ENCODE data around the gene CNN2.

The CNN2 gene

GRCh38 chr19:998064-998463 lies 28.3 kb upstream of the CNN2 start:
- H3K9ac ChIP-seq (ENCODE audit: low read length): no peak overlapping the region
- no peaks in the 10 kb centered on the region for H3K9me3 ChIP-seq (ENCODE audit: low read length)
- no peak overlapping the region for H3K4me3 ChIP-seq (ENCODE audit: low read depth in 1 of 2, low read length in 2 of 2)
- H3K27me3 ChIP-seq (ENCODE audit: control insufficient read depth in 1 of 2, insufficient read depth in 2 of 2, low read length in 2 of 2): peaks cover 32 to 84% of the 10 kb centered on the region in 2 donors
- peaks cover 10% of the 10 kb centered on the region for H3K36me3 ChIP-seq (ENCODE audit: insufficient read depth, low read length)
- H3K4me1 ChIP-seq (ENCODE audit: insufficient read depth, low read length): peaks cover 5% of the 10 kb centered on the region
- no peak overlapping the region for H3K27ac ChIP-seq (ENCODE audit: low read depth, low read length)

- Histone ChIP-seq H3K9me3 (ENCODE audit: low read length) (no peaks in the 10 kb centered on the region), H3K27me3 (ENCODE audit: control insufficient read depth in 1 of 2, insufficient read depth in 2 of 2, low read length in 2 of 2) (peaks cover 32 to 86% of the 10 kb centered on the region in 2 donors), H3K9ac (ENCODE audit: low read length) (no peak overlapping the region), H3K27ac (ENCODE audit: low read depth, low read length) (no peak overlapping the region), H3K36me3 (ENCODE audit: insufficient read depth, low read length) (no peaks in the 10 kb centered on the region), H3K4me1 (ENCODE audit: insufficient read depth, low read length) (peaks cover 5% of the 10 kb centered on the region), H3K4me3 (ENCODE audit: low read depth in 1 of 2, low read length in 2 of 2) (no peak overlapping the region)
These were observed 27.1 kb upstream of the CNN2 start for GRCh38 chr19:999379-999719.

- no peaks in the 10 kb centered on the region for H3K9me3 ChIP-seq (ENCODE audit: low read length)
- peaks cover 32 to 78% of the 10 kb centered on the region in 2 donors for H3K27me3 ChIP-seq (ENCODE audit: control insufficient read depth in 1 of 2, insufficient read depth in 2 of 2, low read length in 2 of 2)
- H3K9ac ChIP-seq (ENCODE audit: low read length): no peak within 1 kb of the TSS
- H3K4me3 ChIP-seq (ENCODE audit: low read depth in 1 of 2, low read length in 2 of 2): no peak within 1 kb of the TSS
- H3K27ac ChIP-seq (ENCODE audit: low read depth, low read length): no peak within 1 kb of the TSS
- H3K36me3 ChIP-seq (ENCODE audit: insufficient read depth, low read length): no peaks in the 10 kb centered on the region
- H3K4me1 ChIP-seq (ENCODE audit: insufficient read depth, low read length): peaks cover 5% of the 10 kb centered on the region
These were observed 26.3 kb upstream of the CNN2 start, which contains the start of gene GRIN3B for GRCh38 chr19:1000095-1000494. Gene GRIN3B, plus strand, starts transcription at chr19:1000419. Its CDS starts 19 bp downstream, at chr19:1000438.

GRCh38 chr19:1000591-1001537 lies 25.5 kb upstream of the CNN2 start:
- Histone ChIP-seq H3K4me1 (ENCODE audit: insufficient read depth, low read length) (peaks cover 5% of the 10 kb centered on the region), H3K27ac (ENCODE audit: low read depth, low read length) (no peak overlapping the region), H3K9ac (ENCODE audit: low read length) (no peak overlapping the region), H3K27me3 (ENCODE audit: control insufficient read depth in 1 of 2, insufficient read depth in 2 of 2, low read length in 2 of 2) (peaks cover 27 to 71% of the 10 kb centered on the region in 2 donors), H3K9me3 (ENCODE audit: low read length) (no peaks in the 10 kb centered on the region), H3K36me3 (ENCODE audit: insufficient read depth, low read length) (no peaks in the 10 kb centered on the region), H3K4me3 (ENCODE audit: low read depth in 1 of 2, low read length in 2 of 2) (no peak overlapping the region)

- Histone ChIP-seq H3K4me3 (ENCODE audit: low read depth in 1 of 2, low read length in 2 of 2) (no peak overlapping the region), H3K27me3 (ENCODE audit: control insufficient read depth in 1 of 2, insufficient read depth in 2 of 2, low read length in 2 of 2) (peaks cover 24 to 63% of the 10 kb centered on the region in 2 donors), H3K27ac (ENCODE audit: low read depth, low read length) (no peak overlapping the region), H3K36me3 (ENCODE audit: insufficient read depth, low read length) (no peaks in the 10 kb centered on the region), H3K9me3 (ENCODE audit: low read length) (no peaks in the 10 kb centered on the region), H3K4me1 (ENCODE audit: insufficient read depth, low read length) (peaks cover 5% of the 10 kb centered on the region), H3K9ac (ENCODE audit: low read length) (no peak overlapping the region)
These were observed 24.8 kb upstream of the CNN2 start for GRCh38 chr19:1001538-1002166.

GRCh38 chr19:1002600-1002999 lies 23.8 kb upstream of the CNN2 start:
- peaks cover 24 to 53% of the 10 kb centered on the region in 2 donors for H3K27me3 ChIP-seq (ENCODE audit: control insufficient read depth in 1 of 2, insufficient read depth in 2 of 2, low read length in 2 of 2)
- no peak overlapping the region for H3K9ac ChIP-seq (ENCODE audit: low read length)
- H3K4me1 ChIP-seq (ENCODE audit: insufficient read depth, low read length): peaks cover 5% of the 10 kb centered on the region
- H3K4me3 ChIP-seq (ENCODE audit: low read depth in 1 of 2, low read length in 2 of 2): no peak overlapping the region
- no peaks in the 10 kb centered on the region for H3K9me3 ChIP-seq (ENCODE audit: low read length)
- H3K36me3 ChIP-seq (ENCODE audit: insufficient read depth, low read length): no peaks in the 10 kb centered on the region
- no peak overlapping the region for H3K27ac ChIP-seq (ENCODE audit: low read depth, low read length)

- Histone ChIP-seq H3K27me3 (ENCODE audit: control insufficient read depth in 1 of 2, insufficient read depth in 2 of 2, low read length in 2 of 2) (peaks cover 20 to 47% of the 10 kb centered on the region in 2 donors), H3K4me1 (ENCODE audit: insufficient read depth, low read length) (peaks cover 5% of the 10 kb centered on the region), H3K4me3 (ENCODE audit: low read depth in 1 of 2, low read length in 2 of 2) (no peak overlapping the region)
These were observed 23.1 kb upstream of the CNN2 start for GRCh38 chr19:1003283-1003682.

GRCh38 chr19:1004204-1004802 lies 22.1 kb upstream of the CNN2 start:
- Histone ChIP-seq H3K27me3 (ENCODE audit: control insufficient read depth in 1 of 2, insufficient read depth in 2 of 2, low read length in 2 of 2) (peaks cover 9 to 36% of the 10 kb centered on the region in 2 donors), H3K27ac (ENCODE audit: low read depth, low read length) (no peak overlapping the region), H3K9ac (ENCODE audit: low read length) (no peak overlapping the region), H3K4me3 (ENCODE audit: low read depth in 1 of 2, low read length in 2 of 2) (no peak overlapping the region), H3K9me3 (ENCODE audit: low read length) (no peaks in the 10 kb centered on the region), H3K4me1 (ENCODE audit: insufficient read depth, low read length) (peaks cover 5% of the 10 kb centered on the region), H3K36me3 (ENCODE audit: insufficient read depth, low read length) (no peaks in the 10 kb centered on the region)

More at GRCh38 chr19:1003283-1003682, 23.1 kb upstream of the CNN2 start:
- H3K9me3 ChIP-seq (ENCODE audit: low read length): no peaks in the 10 kb centered on the region
- no peaks in the 10 kb centered on the region for H3K36me3 ChIP-seq (ENCODE audit: insufficient read depth, low read length)
- H3K9ac ChIP-seq (ENCODE audit: low read length): no peak overlapping the region
- no peak overlapping the region for H3K27ac ChIP-seq (ENCODE audit: low read depth, low read length)

- peaks cover 4% of the 10 kb centered on the region for H3K36me3 ChIP-seq (ENCODE audit: insufficient read depth, low read length)
- H3K9ac ChIP-seq (ENCODE audit: low read length): no peak overlapping the region
- H3K27ac ChIP-seq (ENCODE audit: low read depth, low read length): no peak overlapping the region
- H3K4me1 ChIP-seq (ENCODE audit: insufficient read depth, low read length): peaks cover 5% of the 10 kb centered on the region
- no peak overlapping the region for H3K4me3 ChIP-seq (ENCODE audit: low read depth in 1 of 2, low read length in 2 of 2)
- H3K27me3 ChIP-seq (ENCODE audit: control insufficient read depth in 1 of 2, insufficient read depth in 2 of 2, low read length in 2 of 2): peaks cover 8 to 29% of the 10 kb centered on the region in 2 donors
- H3K9me3 ChIP-seq (ENCODE audit: low read length): no peaks in the 10 kb centered on the region
These were observed 21.4 kb upstream of the CNN2 start for GRCh38 chr19:1004803-1005664.

- Histone ChIP-seq H3K36me3 (ENCODE audit: insufficient read depth, low read length) (peaks cover 7% of the 10 kb centered on the region), H3K9me3 (ENCODE audit: low read length) (no peaks in the 10 kb centered on the region), H3K4me1 (ENCODE audit: insufficient read depth, low read length) (no peaks in the 10 kb centered on the region), H3K9ac (ENCODE audit: low read length) (no peak overlapping the region), H3K27ac (ENCODE audit: low read depth, low read length) (no peak overlapping the region), H3K27me3 (ENCODE audit: control insufficient read depth in 1 of 2, insufficient read depth in 2 of 2, low read length in 2 of 2) (peaks cover 0 to 14% of the 10 kb centered on the region in 2 donors), H3K4me3 (ENCODE audit: low read depth in 1 of 2, low read length in 2 of 2) (no peak overlapping the region)
These were observed 19.6 kb upstream of the CNN2 start for GRCh38 chr19:1006711-1007398.

All from muscle layer of colon (tissue), 2 donors.